KMS-11 (cell line): ENCODE data around the gene BAD.
A peak's percentile ranks its signal among the peaks of the same experiment; 100 is the strongest.

Experiments
- H2AFZ ChIP-seq: fragments of 200-600 bp; sonication (generic); 2 replicates; pipeline ENCODE4 v1.6.1; 2016; ENCODE audit warnings: antibody characterized with exemption, mixed run types, low read depth
- H3K27ac ChIP-seq: fragments of 200-600 bp; sonication (generic); 2 replicates; pipeline ENCODE4 v1.6.1; 2016; ENCODE audit warnings: mild to moderate bottlenecking, mixed run types
- H3K27me3 ChIP-seq: fragments of 200-600 bp; sonication (generic); 2 replicates; pipeline ENCODE4 v1.6.1; 2017; ENCODE audit warnings: mild to moderate bottlenecking, low read depth, mixed run types, moderate library complexity; ENCODE audit not compliant: insufficient read depth
- H3K36me3 ChIP-seq: fragments of 200-600 bp; sonication (generic); 2 replicates; pipeline ENCODE4 v1.6.1; 2017; ENCODE audit warnings: mild to moderate bottlenecking, mixed run types; ENCODE audit not compliant: insufficient read depth
- H3K4me1 ChIP-seq: fragments of 200-600 bp; sonication (generic); 2 replicates; pipeline ENCODE4 v1.6.1; 2016; ENCODE audit warnings: mild to moderate bottlenecking, low read depth, mixed run types; ENCODE audit not compliant: poor library complexity, severe bottlenecking
- H3K4me2 ChIP-seq: fragments of 200-600 bp; sonication (generic); 2 replicates; pipeline ENCODE4 v1.7.0; 2016; ENCODE audit warnings: mild to moderate bottlenecking, mixed run types
- H3K4me3 ChIP-seq: fragments of 200-600 bp; sonication (generic); IDR thresholded peaks from 2 replicates; pipeline ENCODE4 v1.6.1; 2017; ENCODE audit warnings: low read depth, low read length, mixed read lengths; ENCODE audit not compliant: insufficient read depth
- H3K79me2 ChIP-seq: fragments of 200-600 bp; sonication (generic); 2 replicates; pipeline ENCODE4 v1.6.1; 2016; ENCODE audit warnings: low read depth, mixed run types; ENCODE audit not compliant: insufficient read depth
- H3K9ac ChIP-seq: fragments of 200-600 bp; sonication (generic); 2 replicates; pipeline ENCODE4 v1.6.1; 2016; ENCODE audit warnings: mild to moderate bottlenecking, mixed run types
- H4K20me1 ChIP-seq: fragments of 200-600 bp; sonication (generic); 2 replicates; pipeline ENCODE4 v1.6.1; 2016; ENCODE audit warnings: mild to moderate bottlenecking, mixed run types; ENCODE audit not compliant: insufficient read depth
- TF ChIP-seq, protein P1 (sequence below): fragments of 200-600 bp; sonication (generic); conservative IDR thresholded peaks from 2 replicates; pipeline ENCODE4 v1.6.1; 2017; ENCODE audit warnings: low read depth, mild to moderate bottlenecking, antibody characterized with exemption, low read length, moderate library complexity, mixed read lengths

The BAD gene

DNA sequence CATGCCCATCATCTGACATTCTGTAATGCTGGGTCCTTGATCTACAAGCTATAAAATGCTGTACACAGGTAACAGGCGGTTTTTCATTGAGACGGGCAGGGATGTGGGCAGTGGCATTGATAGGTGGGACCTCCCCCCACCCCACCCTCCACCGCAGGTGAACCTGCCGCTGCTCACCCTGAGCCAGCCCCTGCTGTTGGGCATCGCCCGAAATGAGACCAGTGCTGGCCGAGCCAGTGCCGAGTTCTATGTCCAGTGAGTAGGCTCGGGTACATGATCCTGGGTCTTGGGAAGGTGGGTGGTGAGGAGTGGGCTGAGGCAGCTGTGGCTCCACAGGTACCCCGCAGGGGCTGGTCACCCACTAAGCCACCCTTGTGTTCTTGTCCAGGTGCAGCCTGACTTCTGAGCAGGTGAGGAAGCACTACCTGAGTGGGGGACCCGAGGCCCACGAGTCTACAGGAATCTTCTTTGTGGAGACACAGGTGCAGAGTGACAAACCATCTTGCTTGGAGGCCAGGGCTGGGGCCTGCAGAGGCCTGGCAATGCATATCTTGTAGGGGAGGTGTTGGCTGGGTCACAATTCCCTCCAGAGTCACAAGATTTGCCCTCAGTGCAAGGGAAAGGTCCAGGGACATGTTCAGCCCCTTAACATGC, 55.2 kb downstream of the BAD start:
- Histone ChIP-seq H3K27ac (no peak overlapping the region), H2AFZ (no peak overlapping the region), H3K9ac (no peak overlapping the region), H3K36me3 (no peaks in the 10 kb centered on the region), H3K79me2 (no peaks in the 10 kb centered on the region), H3K27me3 (no peaks in the 10 kb centered on the region), H3K4me3 (no peak overlapping the region), H3K4me2 (no peak overlapping the region; the same call in 1 of the 2 replicates), H4K20me1 (no peaks in the 10 kb centered on the region), H3K4me1 (peaks cover 33% of the 10 kb centered on the region)
- TF ChIP-seq, protein P1, sequence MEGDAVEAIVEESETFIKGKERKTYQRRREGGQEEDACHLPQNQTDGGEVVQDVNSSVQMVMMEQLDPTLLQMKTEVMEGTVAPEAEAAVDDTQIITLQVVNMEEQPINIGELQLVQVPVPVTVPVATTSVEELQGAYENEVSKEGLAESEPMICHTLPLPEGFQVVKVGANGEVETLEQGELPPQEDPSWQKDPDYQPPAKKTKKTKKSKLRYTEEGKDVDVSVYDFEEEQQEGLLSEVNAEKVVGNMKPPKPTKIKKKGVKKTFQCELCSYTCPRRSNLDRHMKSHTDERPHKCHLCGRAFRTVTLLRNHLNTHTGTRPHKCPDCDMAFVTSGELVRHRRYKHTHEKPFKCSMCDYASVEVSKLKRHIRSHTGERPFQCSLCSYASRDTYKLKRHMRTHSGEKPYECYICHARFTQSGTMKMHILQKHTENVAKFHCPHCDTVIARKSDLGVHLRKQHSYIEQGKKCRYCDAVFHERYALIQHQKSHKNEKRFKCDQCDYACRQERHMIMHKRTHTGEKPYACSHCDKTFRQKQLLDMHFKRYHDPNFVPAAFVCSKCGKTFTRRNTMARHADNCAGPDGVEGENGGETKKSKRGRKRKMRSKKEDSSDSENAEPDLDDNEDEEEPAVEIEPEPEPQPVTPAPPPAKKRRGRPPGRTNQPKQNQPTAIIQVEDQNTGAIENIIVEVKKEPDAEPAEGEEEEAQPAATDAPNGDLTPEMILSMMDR = no peak

- H3K27me3 ChIP-seq = no peaks in the 10 kb centered on the region
- H3K4me3 ChIP-seq = no peak overlapping the region
- H3K4me2 ChIP-seq = peak overlapping the region; percentile 96; the same call in 1 of the 2 replicates
- no peak overlapping the region for H3K9ac ChIP-seq
- TF ChIP-seq, protein P1 = no peak
- peaks cover 33% of the 10 kb centered on the region for H3K4me1 ChIP-seq
- H4K20me1 ChIP-seq = no peaks in the 10 kb centered on the region
- no peaks in the 10 kb centered on the region for H3K36me3 ChIP-seq
- H2AFZ ChIP-seq = no peak overlapping the region
- H3K79me2 ChIP-seq = no peaks in the 10 kb centered on the region
- no peak overlapping the region for H3K27ac ChIP-seq
These were observed 57.0 kb downstream of the BAD start for GRCh38 chr11:64227405-64227956.

DNA sequence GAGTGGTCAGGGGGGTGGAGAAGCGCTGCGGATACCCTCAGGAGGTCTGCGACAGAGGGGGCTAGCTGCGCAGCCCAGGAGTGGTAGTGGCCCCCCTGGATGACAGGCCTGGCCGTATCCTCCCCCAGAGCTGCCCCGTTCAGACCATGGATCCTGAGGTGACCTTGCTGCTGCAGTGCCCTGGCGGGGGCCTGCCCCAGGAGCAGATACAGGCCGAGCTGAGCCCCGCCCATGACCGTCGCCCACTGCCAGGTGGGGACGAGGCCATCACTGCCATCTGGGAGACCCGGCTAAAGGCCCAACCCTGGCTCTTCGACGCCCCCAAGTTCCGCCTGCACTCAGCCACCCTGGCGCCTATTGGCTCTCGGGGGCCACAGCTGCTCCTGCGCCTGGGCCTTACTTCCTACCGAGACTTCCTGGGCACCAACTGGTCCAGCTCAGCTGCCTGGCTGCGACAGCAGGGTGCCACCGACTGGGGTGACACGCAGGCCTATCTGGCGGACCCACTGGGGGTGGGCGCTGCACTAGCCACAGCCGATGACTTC, 57.9 kb downstream of the BAD start:
- Histone ChIP-seq H3K9ac (peak overlapping the region; percentile 53; the same call in 1 of the 2 replicates), H3K27me3 (no peaks in the 10 kb centered on the region), H3K4me3 (no peak overlapping the region), H3K36me3 (no peaks in the 10 kb centered on the region), H3K79me2 (no peaks in the 10 kb centered on the region), H4K20me1 (no peaks in the 10 kb centered on the region), H3K27ac (no peak overlapping the region; the same call in 1 of the 2 replicates), H3K4me1 (peaks cover 29% of the 10 kb centered on the region), H2AFZ (peak overlapping the region; percentile 67), H3K4me2 (peak overlapping the region; percentile 96)
- TF ChIP-seq, protein P1 = no peak

DNA sequence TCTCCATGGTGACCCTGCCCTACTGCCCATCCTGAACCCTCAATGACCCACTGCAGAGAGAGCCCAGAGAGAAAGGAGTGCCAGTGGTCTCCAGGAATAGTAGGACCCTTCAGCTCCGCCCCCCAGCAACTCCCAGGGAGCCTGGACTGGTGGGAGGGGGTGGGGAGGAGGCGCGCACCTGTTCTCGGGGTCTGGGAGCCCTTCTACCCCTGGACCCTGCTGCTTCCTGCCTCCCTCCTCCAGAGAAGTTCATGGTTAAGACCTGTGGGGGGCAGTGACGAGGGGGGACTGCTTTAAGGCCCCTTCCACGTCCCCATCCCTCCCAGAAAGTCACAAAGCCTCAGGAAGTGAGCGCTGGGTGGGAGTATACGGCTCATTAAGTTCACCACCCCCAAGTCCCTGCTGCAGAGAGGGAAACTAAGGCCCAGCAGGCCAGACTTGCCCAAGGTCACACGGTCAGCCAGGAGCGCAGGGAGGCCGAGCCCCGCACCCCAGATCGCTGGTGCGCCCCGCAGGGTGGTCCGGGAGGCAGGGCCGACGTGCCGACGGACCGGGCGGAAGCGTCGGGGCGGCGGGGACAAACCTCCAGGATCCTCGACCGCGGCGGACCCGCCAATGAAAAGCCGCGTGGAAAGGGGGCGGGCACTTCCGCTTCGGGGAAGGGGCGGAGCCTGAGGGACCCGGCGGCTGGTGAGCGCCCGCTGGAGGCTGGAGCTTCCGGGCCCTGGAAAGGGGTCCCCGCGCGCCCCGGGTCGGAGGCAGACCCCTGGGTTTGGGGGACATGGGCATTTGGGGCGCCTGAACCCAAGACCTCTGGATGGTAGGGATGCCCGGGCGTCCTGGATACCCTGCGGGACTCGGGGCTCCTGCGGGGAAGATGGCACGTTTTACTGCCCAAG, 58.6 kb downstream of the BAD start, which contains the start of the genes NUDT22 and TRPT1:
TSS of gene NUDT22 (plus strand) at position 667 of the 899 bp plus-strand sequence. CDS start 379 bp downstream, outside the sequence.
TSS of gene TRPT1 (minus strand) at position 579 of the 899 bp plus-strand sequence. CDS start at position 253, 326 bp downstream.
- H3K27ac ChIP-seq = peak within 1 kb of the TSS; percentile 32; the same call in 1 of the 2 replicates
- H3K4me1 ChIP-seq = peaks cover 25% of the 10 kb centered on the region
- H4K20me1 ChIP-seq = no peaks in the 10 kb centered on the region
- H2AFZ ChIP-seq = peak within 1 kb of the TSS; percentile 67
- peak within 1 kb of the TSS; percentile 53; the same call in 1 of the 2 replicates for H3K9ac ChIP-seq
- H3K4me2 ChIP-seq = peak within 1 kb of the TSS; percentile 96
- TF ChIP-seq, protein P1 = no peak
- H3K36me3 ChIP-seq = no peaks in the 10 kb centered on the region
- H3K4me3 ChIP-seq = no peak within 1 kb of the TSS
- H3K27me3 ChIP-seq = no peaks in the 10 kb centered on the region
- H3K79me2 ChIP-seq = no peaks in the 10 kb centered on the region
